GM20000 (cell line): ENCODE results near the gene SLC39A5.
A peak's percentile ranks its signal among the peaks of the same experiment; 100 is the strongest.

Experiments
- DNase-seq: peaks from one replicate; pipeline ENCODE4 v3.0.0; 2012; ENCODE audit warnings: low spot score
- TF ChIP-seq, protein P1 (sequence below): IDR thresholded peaks from 2 replicates; pipeline ENCODE4 v1.5.1; 2012; ENCODE audit warnings: mild to moderate bottlenecking, control low read depth; ENCODE audit errors: extremely low read depth, missing control alignments

Gene SLC39A5, protein sequence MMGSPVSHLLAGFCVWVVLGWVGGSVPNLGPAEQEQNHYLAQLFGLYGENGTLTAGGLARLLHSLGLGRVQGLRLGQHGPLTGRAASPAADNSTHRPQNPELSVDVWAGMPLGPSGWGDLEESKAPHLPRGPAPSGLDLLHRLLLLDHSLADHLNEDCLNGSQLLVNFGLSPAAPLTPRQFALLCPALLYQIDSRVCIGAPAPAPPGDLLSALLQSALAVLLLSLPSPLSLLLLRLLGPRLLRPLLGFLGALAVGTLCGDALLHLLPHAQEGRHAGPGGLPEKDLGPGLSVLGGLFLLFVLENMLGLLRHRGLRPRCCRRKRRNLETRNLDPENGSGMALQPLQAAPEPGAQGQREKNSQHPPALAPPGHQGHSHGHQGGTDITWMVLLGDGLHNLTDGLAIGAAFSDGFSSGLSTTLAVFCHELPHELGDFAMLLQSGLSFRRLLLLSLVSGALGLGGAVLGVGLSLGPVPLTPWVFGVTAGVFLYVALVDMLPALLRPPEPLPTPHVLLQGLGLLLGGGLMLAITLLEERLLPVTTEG

DNA sequence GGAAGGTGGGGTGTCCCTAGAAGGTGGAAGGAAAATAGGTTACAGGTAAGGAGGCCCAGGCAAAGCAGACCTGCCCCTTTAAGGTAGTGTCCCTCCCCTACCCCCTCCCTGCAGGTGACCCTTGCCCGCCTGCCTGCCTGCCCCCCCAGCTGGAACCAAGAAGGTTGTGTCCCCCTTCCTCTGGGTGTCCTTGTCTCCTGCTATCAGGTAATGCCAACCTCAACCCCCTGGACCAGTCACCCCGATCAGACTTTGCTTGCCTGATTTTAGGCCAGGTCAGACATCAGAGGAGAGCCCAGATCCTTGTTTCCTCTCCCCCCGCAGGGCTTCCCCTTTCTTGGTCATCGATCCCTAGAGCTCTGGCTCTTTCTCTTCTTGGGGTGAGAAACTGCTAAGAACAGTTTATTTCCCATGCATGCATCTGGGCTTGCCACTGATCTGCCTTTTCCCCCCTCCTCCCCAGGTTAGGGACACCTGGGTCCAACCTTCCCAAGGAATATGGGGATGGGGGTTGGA lies at the start of gene SLC39A5:
Gene SLC39A5 (plus strand): TSS at position 136 of the 516 bp plus-strand sequence. CDS start 1,224 bp downstream, outside the sequence.
- DNase-seq = no peak

DNA sequence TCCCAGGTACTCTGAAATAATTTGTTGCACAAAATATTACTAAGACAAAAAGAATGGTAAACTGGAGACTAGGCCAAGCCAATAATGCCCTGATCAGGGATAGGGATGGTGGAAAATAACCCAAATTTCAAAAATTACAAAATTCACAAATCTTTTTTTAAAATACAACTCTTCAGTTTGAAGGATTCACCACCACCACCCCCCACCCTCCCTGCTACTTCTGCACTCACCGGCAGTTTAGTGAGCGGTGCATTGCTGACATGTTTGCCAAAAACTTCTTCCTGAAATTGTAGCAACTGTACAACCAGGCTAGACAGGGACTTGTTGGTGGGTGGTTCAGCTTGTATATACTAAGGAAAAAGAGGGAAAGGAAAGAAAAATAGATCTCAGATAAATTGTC lies 42.9 kb upstream of the SLC39A5 start:
- DNase-seq = no peak
- TF ChIP-seq, protein P1, sequence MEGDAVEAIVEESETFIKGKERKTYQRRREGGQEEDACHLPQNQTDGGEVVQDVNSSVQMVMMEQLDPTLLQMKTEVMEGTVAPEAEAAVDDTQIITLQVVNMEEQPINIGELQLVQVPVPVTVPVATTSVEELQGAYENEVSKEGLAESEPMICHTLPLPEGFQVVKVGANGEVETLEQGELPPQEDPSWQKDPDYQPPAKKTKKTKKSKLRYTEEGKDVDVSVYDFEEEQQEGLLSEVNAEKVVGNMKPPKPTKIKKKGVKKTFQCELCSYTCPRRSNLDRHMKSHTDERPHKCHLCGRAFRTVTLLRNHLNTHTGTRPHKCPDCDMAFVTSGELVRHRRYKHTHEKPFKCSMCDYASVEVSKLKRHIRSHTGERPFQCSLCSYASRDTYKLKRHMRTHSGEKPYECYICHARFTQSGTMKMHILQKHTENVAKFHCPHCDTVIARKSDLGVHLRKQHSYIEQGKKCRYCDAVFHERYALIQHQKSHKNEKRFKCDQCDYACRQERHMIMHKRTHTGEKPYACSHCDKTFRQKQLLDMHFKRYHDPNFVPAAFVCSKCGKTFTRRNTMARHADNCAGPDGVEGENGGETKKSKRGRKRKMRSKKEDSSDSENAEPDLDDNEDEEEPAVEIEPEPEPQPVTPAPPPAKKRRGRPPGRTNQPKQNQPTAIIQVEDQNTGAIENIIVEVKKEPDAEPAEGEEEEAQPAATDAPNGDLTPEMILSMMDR = no peak

More for the DNA sequence above, at the start of gene SLC39A5:
- TF ChIP-seq, protein P1 = no peak

DNA sequence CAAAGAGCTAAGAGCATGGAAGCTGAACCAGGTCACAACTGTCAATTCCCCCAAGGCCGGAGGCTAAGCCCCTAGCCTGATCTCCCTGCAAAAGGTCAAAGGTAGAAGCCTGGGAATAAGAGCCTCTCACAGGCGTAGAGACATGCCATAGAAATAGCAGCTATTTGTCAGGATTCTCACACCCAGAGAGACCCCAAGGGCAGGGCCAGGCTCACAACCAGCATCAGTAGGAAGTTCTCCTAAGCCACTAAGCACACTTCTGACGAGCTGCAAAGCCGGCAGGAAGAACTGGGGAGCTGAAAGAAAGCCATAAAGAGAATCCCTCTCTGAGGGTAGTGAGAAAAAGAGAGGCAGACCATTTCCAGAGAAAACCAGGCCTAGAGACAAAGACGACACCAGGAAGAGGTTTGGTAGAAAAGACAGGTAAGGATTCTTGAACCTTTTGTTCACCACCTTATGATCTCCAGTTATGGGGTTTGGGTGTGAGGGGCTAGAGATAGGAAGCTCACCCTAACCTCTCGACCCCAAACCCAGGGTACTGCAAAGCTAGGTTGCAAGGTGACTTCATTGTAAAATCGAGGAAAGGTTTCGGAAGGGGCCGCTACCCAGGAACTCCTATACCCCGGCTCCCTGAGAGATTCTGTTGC lies 41.6 kb upstream of the SLC39A5 start:
- DNase-seq = no peak
- TF ChIP-seq, protein P1 = no peak

DNA sequence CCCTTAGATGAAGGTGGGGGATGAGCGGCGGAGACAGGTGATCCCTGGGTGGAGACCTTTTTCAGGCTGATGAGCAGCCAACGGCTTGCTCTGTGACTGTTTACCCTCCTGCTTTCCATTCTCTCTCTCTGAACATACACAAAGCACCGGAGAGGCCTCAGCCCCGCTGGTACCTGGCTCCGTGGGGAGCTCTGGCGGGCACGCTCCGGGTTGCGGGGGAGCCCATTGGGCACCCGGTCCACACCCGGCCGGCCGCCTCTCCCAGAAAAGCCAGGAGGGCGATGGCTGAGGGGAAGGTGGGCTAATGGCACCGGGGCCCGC lies 41.1 kb upstream of the SLC39A5 start:
- TF ChIP-seq, protein P1 = no peak
- peak; percentile 28 for DNase-seq

DNA sequence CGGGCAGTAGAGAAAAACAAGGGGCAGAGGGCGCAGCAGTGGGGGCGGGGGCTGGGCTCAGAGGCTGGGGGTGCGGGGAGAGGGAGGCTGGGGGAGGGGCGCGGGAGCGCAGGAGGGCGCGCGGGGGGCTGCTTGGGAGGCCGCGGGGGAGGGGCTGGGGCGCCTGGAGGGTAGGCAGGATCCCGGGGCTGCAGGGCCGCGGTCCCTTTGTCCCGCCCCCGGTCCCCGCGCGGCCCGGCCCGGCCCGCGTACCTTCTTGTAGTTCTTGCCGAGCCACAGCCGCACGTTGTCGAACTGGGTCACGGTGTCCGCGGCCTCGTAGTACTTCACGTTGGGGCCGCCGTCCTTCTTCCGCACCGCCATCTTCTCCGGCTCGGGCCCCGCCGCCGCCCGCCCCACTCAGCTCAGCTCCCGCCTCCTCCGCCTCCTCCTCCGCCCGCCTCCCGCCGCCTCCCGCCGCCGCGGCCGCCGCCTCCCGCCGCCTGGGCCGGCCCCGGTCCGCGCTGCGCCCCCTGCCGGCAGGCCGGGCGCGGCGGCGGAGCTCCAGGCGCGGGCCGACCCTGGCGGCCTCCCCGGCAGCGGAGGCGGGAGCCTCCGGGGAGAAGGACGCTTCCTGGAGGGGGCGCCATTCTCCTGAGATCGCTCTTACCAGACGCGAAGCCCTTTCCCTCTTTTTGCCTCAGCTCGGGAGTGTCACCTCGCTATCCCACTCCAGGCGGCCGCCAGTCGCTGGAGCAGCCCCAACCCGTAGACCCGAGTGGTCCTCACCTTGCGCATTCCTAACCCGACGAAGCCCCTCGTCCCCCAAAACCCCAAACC lies 40.5 kb upstream of the SLC39A5 start, which contains the start of gene SMARCC2:
Gene SMARCC2 (minus strand): TSS at position 385 of the 819 bp plus-strand sequence. CDS start 22 bp downstream, at position 363.
- DNase-seq = peak; percentile 96
- TF ChIP-seq, protein P1 = peak; percentile 73

DNA sequence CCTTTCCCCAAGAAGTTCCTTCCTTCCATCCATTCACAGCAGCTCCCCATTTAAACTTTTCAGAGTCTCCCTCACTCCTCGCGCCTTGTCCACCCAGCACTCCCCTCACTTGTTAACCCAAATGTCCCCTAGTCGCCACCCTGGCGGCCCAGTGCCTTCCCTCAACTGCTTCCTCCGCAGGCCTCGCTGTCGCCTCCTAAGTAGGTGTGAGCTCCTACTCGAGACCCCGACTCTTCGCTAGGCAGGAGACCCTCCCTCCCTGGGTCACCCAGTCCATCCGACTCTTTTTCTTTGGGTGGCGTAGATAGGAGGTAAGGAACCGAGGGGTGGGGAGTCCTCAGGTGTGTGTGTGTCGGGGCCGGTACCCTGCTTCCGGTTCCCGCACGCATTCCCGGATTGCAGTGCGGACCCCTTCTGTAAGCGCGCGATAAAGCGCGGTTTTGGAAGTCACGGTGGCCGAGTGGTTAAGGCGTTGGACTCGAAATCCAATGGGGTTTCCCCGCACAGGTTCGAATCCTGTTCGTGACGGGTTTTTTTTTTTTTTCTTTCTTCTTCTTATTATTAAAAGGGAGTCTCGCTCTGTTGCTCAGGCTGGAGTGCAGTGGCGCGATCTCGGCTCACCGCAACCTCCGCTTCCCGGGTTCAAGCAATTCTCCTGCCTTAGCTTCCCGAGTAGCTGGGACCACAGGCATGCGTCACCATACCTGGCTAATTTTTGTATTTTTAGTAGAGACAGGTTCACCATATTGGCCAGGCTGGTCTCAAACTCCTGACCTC lies 39.7 kb upstream of the SLC39A5 start:
- peak; percentile 77 for DNase-seq
- TF ChIP-seq, protein P1 = no peak
